ENCODE data around the gene DACT2.

DACT2 gene

GRCh38 chr6:168263351-168263905 is 56.1 kb downstream of the DACT2 start:
- no peak for DNase-seq (ENCODE audit: low read depth)

- DNase-seq (ENCODE audit: low read depth) = no peak
These were observed 58.3 kb downstream of the DACT2 start for GRCh38 chr6:168261234-168261633.

GRCh38 chr6:168260420-168260987 is 59.1 kb downstream of the DACT2 start:
- no peak for DNase-seq (ENCODE audit: low read depth)

- no peak for DNase-seq (ENCODE audit: low read depth)
These were observed 60.8 kb downstream of the DACT2 start for GRCh38 chr6:168258795-168259194.

GRCh38 chr6:168256940-168257339 is 62.6 kb downstream of the DACT2 start:
- DNase-seq (ENCODE audit: low read depth) = no peak

All from fibroblast of the conjunctiva (primary cell).